Endothelial cell of umbilical vein (primary cell): ENCODE measurements around the gene KRTAP10-9. TPM values are rescaled to one million over a fixed set of nuclear protein-coding genes. Genes with fewer than 3 reads are reported as not detected.

Source experiments
- BruUV-seq: library from RNA; stranded (reverse); fragments of 400-500 nt; replicated peaks from 2 replicates; lab custom pipeline; 2021; lab: Mats Ljungman, UMichigan
- CTCF ChIA-PET: fragments of 300-600, 350-600 bp; sonication (Branson Sonifier 250); formaldehyde crosslinking; loops from one replicate; lab custom pipeline; 2021; ENCODE audit warnings: antibody characterized with exemption, inconsistent platforms; lab: Charles Lee
- POLR2A ChIA-PET: fragments of 300-600, 350-600 bp; sonication (Branson Sonifier 250); formaldehyde crosslinking; loops from one replicate; lab custom pipeline; 2021; ENCODE audit warnings: antibody characterized with exemption, inconsistent platforms; lab: Charles Lee
- DNase-seq: peaks from one replicate; pipeline ENCODE4 v3.0.0-alpha.2; 2011; ENCODE audit warnings: low read depth, low spot score
- FAIRE-seq: peaks from 2 replicates; lab custom pipeline; 2011; peaks lifted over from hg19 to GRCh38; lab: Jason Lieb, UNC
- H2AFZ ChIP-seq: 2 replicates; pipeline ENCODE4 v1.6.0; 2012; ENCODE audit warnings: low read depth, low read length, control low read depth, inconsistent platforms
- H3K27ac ChIP-seq: 2 replicates; pipeline ENCODE4 v1.5.1; 2011; ENCODE audit warnings: low read depth, mild to moderate bottlenecking, control low read depth, low read length, moderate library complexity; ENCODE audit not compliant: insufficient read depth
- H3K27me3 ChIP-seq, 2 experiments: 2 replicates each; pipeline versions ENCODE4 v1.6.0 to v1.6.1; 2011; ENCODE audit warnings: low read length in 2 of 2, mixed read lengths in 1 of 2; ENCODE audit not compliant: control insufficient read depth in 2 of 2, insufficient read depth in 2 of 2
- H3K36me3 ChIP-seq, 2 experiments: 2 replicates in 1 of 2; 3 replicates in 1 of 2; pipeline ENCODE4 v1.5.1; 2011; ENCODE audit warnings: low read length in 2 of 2, mild to moderate bottlenecking in 1 of 2, moderate library complexity in 1 of 2; ENCODE audit not compliant: control insufficient read depth in 2 of 2, insufficient read depth in 2 of 2; ENCODE audit errors: extremely low read depth in 1 of 2
- H3K4me1 ChIP-seq: 3 replicates; pipeline ENCODE4 v1.5.1; 2011; ENCODE audit warnings: mild to moderate bottlenecking, low read length; ENCODE audit not compliant: control insufficient read depth, insufficient read depth; ENCODE audit errors: extremely low read depth
- H3K4me2 ChIP-seq: 2 replicates; pipeline ENCODE4 v1.6.1; 2011; ENCODE audit warnings: low read length, control low read depth, mixed read lengths; ENCODE audit not compliant: insufficient read depth
- H3K4me3 ChIP-seq, 3 experiments: fragments of 200-600 bp in 1 of 3; sonication (generic), shearing (Covaris generic) in 1 of 3; replicated peaks in 1 of 3; 2 replicates each; pipeline ENCODE4 v1.5.1; 2011 to 2016; ENCODE audit warnings: control low read depth in 3 of 3, low read length in 3 of 3, mild to moderate bottlenecking in 2 of 3, inconsistent platforms in 1 of 3, low read depth in 1 of 3, moderate library complexity in 1 of 3; ENCODE audit not compliant: insufficient read depth in 1 of 3
- H3K79me2 ChIP-seq: 2 replicates; pipeline ENCODE4 v1.6.0; 2012; ENCODE audit warnings: low read length, inconsistent platforms; ENCODE audit not compliant: control insufficient read depth, insufficient read depth
- H3K9ac ChIP-seq: replicated peaks from 2 replicates; pipeline ENCODE3; 2011; ENCODE audit warnings: low read length, control low read depth; ENCODE audit not compliant: insufficient read depth; ENCODE audit errors: extremely low read depth
- H3K9me1 ChIP-seq: replicated peaks from 3 replicates; pipeline ENCODE4 v1.6.0; 2011; ENCODE audit warnings: mild to moderate bottlenecking, low read length; ENCODE audit not compliant: control insufficient read depth, insufficient read depth; ENCODE audit errors: extremely low read depth
- H3K9me3 ChIP-seq: replicated peaks from 2 replicates; pipeline ENCODE4 v1.5.1; 2012; ENCODE audit warnings: low read length, inconsistent platforms; ENCODE audit not compliant: control insufficient read depth, insufficient read depth
- H4K20me1 ChIP-seq: replicated peaks from 2 replicates; pipeline ENCODE3; 2011; ENCODE audit warnings: mild to moderate bottlenecking, low read length; ENCODE audit not compliant: control insufficient read depth, insufficient read depth; ENCODE audit errors: extremely low read depth
- EZH2 ChIP-seq: IDR thresholded peaks from 2 replicates; pipeline ENCODE4 v1.6.1; 2012; ENCODE audit warnings: borderline replicate concordance, low read depth, mild to moderate bottlenecking, moderate library complexity, low read length, inconsistent platforms; ENCODE audit not compliant: severe bottlenecking
- FOS ChIP-seq: IDR thresholded peaks from 2 replicates; pipeline ENCODE4 v1.6.1; 2011; ENCODE audit warnings: mild to moderate bottlenecking, low read length, moderate library complexity, borderline replicate concordance; ENCODE audit not compliant: insufficient read depth
- GATA2 ChIP-seq: IDR thresholded peaks from 2 replicates; pipeline ENCODE4 v1.7.0; 2011; ENCODE audit warnings: low read depth, mild to moderate bottlenecking, moderate library complexity, mixed read lengths, low read length; ENCODE audit not compliant: insufficient read length, insufficient read depth
- JUN ChIP-seq: IDR thresholded peaks from 2 replicates; pipeline ENCODE4 v1.6.1; 2011; ENCODE audit warnings: borderline replicate concordance, low read depth; ENCODE audit not compliant: insufficient read length, insufficient read depth
- MAX ChIP-seq: IDR thresholded peaks from 2 replicates; pipeline ENCODE4 v1.6.1; 2011; ENCODE audit not compliant: insufficient read depth, insufficient read length
- MYC ChIP-seq: IDR thresholded peaks from one replicate; pipeline ENCODE4 v1.6.1; 2011; ENCODE audit warnings: mild to moderate bottlenecking, low read depth, low read length
- POLR2A ChIP-seq: IDR thresholded peaks from 2 replicates; pipeline ENCODE4 v1.6.1; 2012; ENCODE audit warnings: low read depth, mild to moderate bottlenecking, control low read depth, low read length
- POLR2AphosphoS5 ChIP-seq: IDR thresholded peaks from 2 replicates; pipeline ENCODE4 v1.6.1; 2012; ENCODE audit warnings: low read depth, mild to moderate bottlenecking, control low read depth, low read length, moderate library complexity; ENCODE audit not compliant: insufficient read depth
- dilution Hi-C: fragments of 300-500 bp; cut with MboI; formaldehyde crosslinking; loops from one replicate; pipeline ENCODE4 v1.15.0; 2019; ENCODE audit warnings: low sequenced_read_pairs; ENCODE audit not compliant: extremely low pct_ligation_motif_present
- intact Hi-C: fragments of 100-400 bp; cut with micrococcal nuclease; formaldehyde crosslinking; loops from one replicate; pipeline ENCODE4 v1.10.0; 2022
- polyA plus RNA-seq, 4 experiments: library from polyadenylated mRNA; depleted of rRNA in 3 of 4; stranded (reverse) in 3 of 4; unstranded in 1 of 4; fragments of >200 nt; gene quantifications; 2 replicates each; pipeline versions ENCODE4 v1.2.1 to v1.2.3, GENCODE V29; 2011 to 2012; ENCODE audit warnings: missing spikeins in 1 of 4
- total RNA-seq: library from RNA; stranded (reverse); gene quantifications from 2 replicates; pipeline ENCODE4 v1.2.3, GENCODE V29; 2021
- TF ChIP-seq, protein P1 (sequence below), 2 donors: IDR thresholded peaks; 1 replicate in 1 of 2; 2 replicates in 1 of 2; pipeline ENCODE4 v1.5.1; 2011; ENCODE audit warnings: low read length in 2 of 2, mild to moderate bottlenecking in 2 of 2, moderate library complexity in 2 of 2, control low read depth in 1 of 2, inconsistent platforms in 1 of 2, low read depth in 1 of 2; ENCODE audit not compliant: insufficient read depth in 1 of 2; ENCODE audit errors: extremely low read depth in 1 of 2

Gene KRTAP10-9
- total and polyA plus RNA-seq, 2 donors (not counting 3 experiments of a cell fraction or from before 2014, with no cell fraction given), result not detected

DNA sequence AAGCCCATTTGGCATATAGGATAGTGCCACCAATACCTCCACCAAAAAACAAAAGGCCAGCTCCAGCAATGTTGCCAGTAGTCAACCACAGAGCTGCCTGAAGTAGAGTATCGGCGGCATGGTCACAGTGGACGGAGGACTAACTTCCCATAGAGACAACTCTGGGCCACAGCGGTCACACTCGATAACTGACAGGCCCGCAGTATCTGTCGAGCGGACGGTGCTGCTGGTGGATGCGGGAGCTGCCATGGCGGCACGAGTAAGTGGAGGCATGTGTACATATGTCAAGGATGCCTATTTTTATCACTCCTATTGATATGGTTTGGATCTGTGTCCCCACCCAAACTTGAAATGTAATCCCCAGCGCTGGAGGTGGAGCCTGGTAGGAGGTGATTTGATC lies 51.0 kb downstream of the KRTAP10-9 start:
- Histone ChIP-seq H4K20me1 (no peaks in the 10 kb centered on the region), H3K9me1 (no peaks in the 10 kb centered on the region), H3K27ac (no peak overlapping the region), H3K9ac (no peak overlapping the region), H3K36me3 (no peaks in the 10 kb centered on the region), H3K4me1 (no peaks in the 10 kb centered on the region), H3K27me3 (peaks cover 2 to 5% of the 10 kb centered on the region in 2 experiments), H2AFZ (no peak overlapping the region), H3K4me3 (no peak overlapping the region), H3K9me3 (no peaks in the 10 kb centered on the region), H3K79me2 (no peaks in the 10 kb centered on the region), H3K4me2 (no peak overlapping the region)
- dilution Hi-C loops (no loop called here), intact Hi-C loops (no loop called here)
- CTCF ChIA-PET, result interaction anchor here (0.8 to 1.4 kb wide), 2 partner anchors 14 to 116 kb away, joined by 3 to 4 read pairs; no protein-coding TSS in a partner anchor
- no TSS peak for BruUV-seq
- no peak for DNase-seq
- no peak for TF ChIP-seq JUN
- no peak for TF ChIP-seq POLR2A
- no peak for TF ChIP-seq EZH2
- TF ChIP-seq, protein P1, sequence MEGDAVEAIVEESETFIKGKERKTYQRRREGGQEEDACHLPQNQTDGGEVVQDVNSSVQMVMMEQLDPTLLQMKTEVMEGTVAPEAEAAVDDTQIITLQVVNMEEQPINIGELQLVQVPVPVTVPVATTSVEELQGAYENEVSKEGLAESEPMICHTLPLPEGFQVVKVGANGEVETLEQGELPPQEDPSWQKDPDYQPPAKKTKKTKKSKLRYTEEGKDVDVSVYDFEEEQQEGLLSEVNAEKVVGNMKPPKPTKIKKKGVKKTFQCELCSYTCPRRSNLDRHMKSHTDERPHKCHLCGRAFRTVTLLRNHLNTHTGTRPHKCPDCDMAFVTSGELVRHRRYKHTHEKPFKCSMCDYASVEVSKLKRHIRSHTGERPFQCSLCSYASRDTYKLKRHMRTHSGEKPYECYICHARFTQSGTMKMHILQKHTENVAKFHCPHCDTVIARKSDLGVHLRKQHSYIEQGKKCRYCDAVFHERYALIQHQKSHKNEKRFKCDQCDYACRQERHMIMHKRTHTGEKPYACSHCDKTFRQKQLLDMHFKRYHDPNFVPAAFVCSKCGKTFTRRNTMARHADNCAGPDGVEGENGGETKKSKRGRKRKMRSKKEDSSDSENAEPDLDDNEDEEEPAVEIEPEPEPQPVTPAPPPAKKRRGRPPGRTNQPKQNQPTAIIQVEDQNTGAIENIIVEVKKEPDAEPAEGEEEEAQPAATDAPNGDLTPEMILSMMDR (IDR thresholded peaks at IDR 0.05; ENCODE audit: extremely low read depth in 1 of 2, insufficient read depth in 1 of 2, low read depth in 1 of 2, low read length in 2 of 2), result no peak
- TF ChIP-seq MYC, result no peak
- no peak for TF ChIP-seq POLR2AphosphoS5
- TF ChIP-seq GATA2, result no peak
- TF ChIP-seq MAX, result no peak
- TF ChIP-seq FOS, result no peak
- POLR2A ChIA-PET, result no interaction called here
- FAIRE-seq, result no peak

Other genes with a start within 250 kb of the KRTAP10-9 start
- gene LRRC3, start 171.6 kb upstream of the KRTAP10-9 start, total RNA-seq, result 4.2 and 4.8 TPM in 2 replicates
- 4.9 and 5.1 TPM in 2 replicates for gene LRRC3, start 171.6 kb upstream of the KRTAP10-9 start, polyA plus RNA-seq
- gene KRTAP10-1, start 86.9 kb upstream of the KRTAP10-9 start, total RNA-seq, result not detected in 2 replicates
- gene KRTAP10-1, start 86.9 kb upstream of the KRTAP10-9 start, polyA plus RNA-seq, result not detected in 2 replicates
- gene KRTAP10-2, start 75.6 kb upstream of the KRTAP10-9 start, total RNA-seq, result not detected in 2 replicates
- not detected in 2 replicates for gene KRTAP10-2, start 75.6 kb upstream of the KRTAP10-9 start, polyA plus RNA-seq
- gene KRTAP10-3, start 68.3 kb upstream of the KRTAP10-9 start, total RNA-seq, result not detected in 2 replicates
- not detected in 2 replicates for gene KRTAP10-3, start 68.3 kb upstream of the KRTAP10-9 start, polyA plus RNA-seq
- gene KRTAP10-4, start 53.4 kb upstream of the KRTAP10-9 start, total RNA-seq, result not detected in 2 replicates
- not detected in 2 replicates for gene KRTAP10-4, start 53.4 kb upstream of the KRTAP10-9 start, polyA plus RNA-seq
- gene KRTAP10-5, start 46.5 kb upstream of the KRTAP10-9 start, total RNA-seq, result not detected in 2 replicates
- not detected in 2 replicates for gene KRTAP10-5, start 46.5 kb upstream of the KRTAP10-9 start, polyA plus RNA-seq
- gene KRTAP10-6, start 34.6 kb upstream of the KRTAP10-9 start, total RNA-seq, result not detected in 2 replicates
- gene KRTAP10-6, start 34.6 kb upstream of the KRTAP10-9 start, polyA plus RNA-seq, result not detected in 2 replicates
- gene KRTAP10-7, start 26.5 kb upstream of the KRTAP10-9 start, total RNA-seq, result not detected in 2 replicates
- not detected in 2 replicates for gene KRTAP10-7, start 26.5 kb upstream of the KRTAP10-9 start, polyA plus RNA-seq
- gene KRTAP10-8, start 15.0 kb upstream of the KRTAP10-9 start, total RNA-seq, result not detected in 2 replicates
- not detected in 2 replicates for gene KRTAP10-8, start 15.0 kb upstream of the KRTAP10-9 start, polyA plus RNA-seq
- gene KRTAP10-10, start 10.3 kb downstream of the KRTAP10-9 start, total RNA-seq, result not detected in 2 replicates
- not detected in 2 replicates for gene KRTAP10-10, start 10.3 kb downstream of the KRTAP10-9 start, polyA plus RNA-seq
- gene KRTAP10-11, start 19.3 kb downstream of the KRTAP10-9 start, total RNA-seq, result not detected in 2 replicates
- not detected in 2 replicates for gene KRTAP10-11, start 19.3 kb downstream of the KRTAP10-9 start, polyA plus RNA-seq
- gene KRTAP12-4, start 27.6 kb downstream of the KRTAP10-9 start, total RNA-seq, result not detected in 2 replicates
- not detected in 2 replicates for gene KRTAP12-4, start 27.6 kb downstream of the KRTAP10-9 start, polyA plus RNA-seq
- not detected in 2 replicates for gene KRTAP12-3, start 30.8 kb downstream of the KRTAP10-9 start, total RNA-seq
- gene KRTAP12-3, start 30.8 kb downstream of the KRTAP10-9 start, polyA plus RNA-seq, result not detected in 2 replicates
- gene KRTAP12-2, start 39.8 kb downstream of the KRTAP10-9 start, total RNA-seq, result not detected in 2 replicates
- not detected in 2 replicates for gene KRTAP12-2, start 39.8 kb downstream of the KRTAP10-9 start, polyA plus RNA-seq
- gene KRTAP12-1, start 55.1 kb downstream of the KRTAP10-9 start, total RNA-seq, result not detected in 2 replicates
- gene KRTAP12-1, start 55.1 kb downstream of the KRTAP10-9 start, polyA plus RNA-seq, result not detected in 2 replicates
- gene KRTAP10-12, start 70.1 kb downstream of the KRTAP10-9 start, total RNA-seq, result not detected in 2 replicates
- not detected in 2 replicates for gene KRTAP10-12, start 70.1 kb downstream of the KRTAP10-9 start, polyA plus RNA-seq
- gene TSPEAR, start 84.5 kb downstream of the KRTAP10-9 start, total RNA-seq, result not detected in 2 replicates
- 0.01 TPM in 1 of 2 replicates, not detected in the other for gene TSPEAR, start 84.5 kb downstream of the KRTAP10-9 start, polyA plus RNA-seq
- 114 and 117 TPM in 2 replicates for gene UBE2G2, start 174.7 kb downstream of the KRTAP10-9 start, total RNA-seq
- gene UBE2G2, start 174.7 kb downstream of the KRTAP10-9 start, polyA plus RNA-seq, result 86.4 and 95.0 TPM in 2 replicates
- gene SUMO3, start 191.0 kb downstream of the KRTAP10-9 start, total RNA-seq, result 99.7 and 102 TPM in 2 replicates
- gene SUMO3, start 191.0 kb downstream of the KRTAP10-9 start, polyA plus RNA-seq, result 109 and 123 TPM in 2 replicates
- 406 and 415 TPM in 2 replicates for gene PTTG1IP, start 246.6 kb downstream of the KRTAP10-9 start, total RNA-seq
- gene PTTG1IP, start 246.6 kb downstream of the KRTAP10-9 start, polyA plus RNA-seq, result 313 and 342 TPM in 2 replicates